Measurements from ENCODE around the gene MEAK7. TPM values are rescaled to one million over a fixed set of nuclear protein-coding genes. Genes with fewer than 3 reads are reported as not detected.

Gene MEAK7
- polyA plus RNA-seq, 3 donors, result 2.5 to 5.0 (median 4.7) TPM

DNA sequence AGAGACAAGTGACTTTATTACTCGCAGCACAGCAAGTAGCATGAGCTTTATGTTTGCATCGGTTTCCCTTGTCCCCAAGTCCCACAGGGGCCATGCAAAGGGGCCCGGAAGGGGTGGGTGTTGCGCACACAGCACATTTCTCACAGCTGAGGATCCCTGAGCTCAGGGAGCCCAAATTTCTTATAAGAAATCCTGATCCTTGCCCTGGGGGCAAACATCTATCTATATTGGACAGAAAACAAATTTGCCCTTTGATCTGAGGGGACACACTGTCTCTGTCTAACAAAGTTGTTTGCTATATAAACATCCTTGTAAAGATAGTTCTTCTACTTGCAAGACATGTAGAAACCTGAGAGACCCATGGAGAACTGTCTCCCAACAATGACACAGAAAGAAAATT is 35.7 kb upstream of the MEAK7 start:
- Histone ChIP-seq H3K36me3 (replicated peaks in 1 of 2; ENCODE audit: control insufficient read depth in 1 of 2, insufficient read depth in 2 of 2, low read length in 2 of 2) (no peaks in the 10 kb centered on the region), H2AFZ (ENCODE audit: insufficient read depth, low read depth, low read length, poor library complexity, severe bottlenecking) (no peak overlapping the region), H3K4me3 (replicated peaks in 1 of 3; ENCODE audit: low read depth in 2 of 3, low read length in 3 of 3) (no peak overlapping the region), H4K20me1 (ENCODE audit: insufficient read depth, low read length) (no peaks in the 10 kb centered on the region), H3K4me2 (replicated peaks; ENCODE audit: extremely low read depth, low read length, poor library complexity, severe bottlenecking) (no peak overlapping the region), H3K27me3 (ENCODE audit: control insufficient read depth in 2 of 2, insufficient read depth in 2 of 2, low read length in 2 of 2) (peaks cover 0 to 15% of the 10 kb centered on the region in 2 donors), H3K79me2 (ENCODE audit: insufficient read depth, low read length) (no peaks in the 10 kb centered on the region), H3K4me1 (ENCODE audit: control insufficient read depth in 1 of 2, insufficient read depth in 2 of 2, low read length in 2 of 2) (peaks cover 3 to 10% of the 10 kb centered on the region in 2 donors), H3K9ac (ENCODE audit: insufficient read depth, low read length, poor library complexity, severe bottlenecking) (no peak overlapping the region), H3K9me3 (replicated peaks in 1 of 2; ENCODE audit: control insufficient read depth in 1 of 2, insufficient read depth in 1 of 2, low read length in 2 of 2) (no peaks in the 10 kb centered on the region), H3K27ac (ENCODE audit: low read depth in 1 of 2, low read length in 2 of 2) (no peak overlapping the region)
- TF ChIP-seq, protein P1, sequence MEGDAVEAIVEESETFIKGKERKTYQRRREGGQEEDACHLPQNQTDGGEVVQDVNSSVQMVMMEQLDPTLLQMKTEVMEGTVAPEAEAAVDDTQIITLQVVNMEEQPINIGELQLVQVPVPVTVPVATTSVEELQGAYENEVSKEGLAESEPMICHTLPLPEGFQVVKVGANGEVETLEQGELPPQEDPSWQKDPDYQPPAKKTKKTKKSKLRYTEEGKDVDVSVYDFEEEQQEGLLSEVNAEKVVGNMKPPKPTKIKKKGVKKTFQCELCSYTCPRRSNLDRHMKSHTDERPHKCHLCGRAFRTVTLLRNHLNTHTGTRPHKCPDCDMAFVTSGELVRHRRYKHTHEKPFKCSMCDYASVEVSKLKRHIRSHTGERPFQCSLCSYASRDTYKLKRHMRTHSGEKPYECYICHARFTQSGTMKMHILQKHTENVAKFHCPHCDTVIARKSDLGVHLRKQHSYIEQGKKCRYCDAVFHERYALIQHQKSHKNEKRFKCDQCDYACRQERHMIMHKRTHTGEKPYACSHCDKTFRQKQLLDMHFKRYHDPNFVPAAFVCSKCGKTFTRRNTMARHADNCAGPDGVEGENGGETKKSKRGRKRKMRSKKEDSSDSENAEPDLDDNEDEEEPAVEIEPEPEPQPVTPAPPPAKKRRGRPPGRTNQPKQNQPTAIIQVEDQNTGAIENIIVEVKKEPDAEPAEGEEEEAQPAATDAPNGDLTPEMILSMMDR (IDR thresholded peaks at IDR 0.05), result no peak
- no peak for DNase-seq
- intact Hi-C loops (cut with micrococcal nuclease), result no loop called here
- peaks cover 0 to 6% (median 0%) of the 10 kb centered on the region in 7 donors for H3K9me3 Mint-ChIP-seq
- H3K36me3 Mint-ChIP-seq, result peaks cover 0 to 3% of the 10 kb centered on the region in 2 donors
- no peak overlapping the region for H3K27ac Mint-ChIP-seq
- H3K4me3 Mint-ChIP-seq, result no peak overlapping the region
- H3K4me1 Mint-ChIP-seq, result peaks cover 7% of the 10 kb centered on the region
- WGBS (ENCODE audit: insufficient coverage), result 94% methylated on average over 4 of the region's 4 CpGs
- H3K27me3 Mint-ChIP-seq (ENCODE audit: low read depth in 3 of 3), result peaks cover 12 to 16% (median 14%) of the 10 kb centered on the region in 3 donors

DNA sequence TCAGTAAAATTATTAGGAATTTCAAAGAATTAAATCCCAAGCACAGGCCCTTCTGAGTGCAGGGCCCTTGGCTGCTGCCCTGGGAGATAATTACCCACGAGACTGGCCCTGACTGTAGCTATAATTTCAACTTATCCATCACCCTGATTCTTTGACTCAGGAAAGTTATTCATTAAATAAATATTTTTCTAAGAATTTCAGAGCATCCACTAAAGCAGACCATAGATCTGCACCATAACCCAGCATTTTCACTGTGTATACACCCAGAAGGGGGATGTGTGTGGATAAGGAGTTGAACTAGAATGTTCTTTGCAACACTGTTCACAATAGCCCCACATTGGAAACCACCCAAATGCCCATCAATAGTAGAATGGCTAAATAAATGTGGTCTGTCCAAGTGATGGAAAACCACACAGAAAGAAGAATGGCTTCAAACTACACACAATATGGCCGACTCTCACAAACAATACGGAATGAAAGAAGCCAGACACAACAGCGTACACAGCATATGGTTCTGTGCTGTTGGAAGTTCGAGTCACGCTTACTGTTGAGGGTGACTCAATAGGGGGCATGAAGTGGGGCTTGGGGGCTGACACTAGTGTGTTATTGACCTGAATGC is 33.9 kb upstream of the MEAK7 start:
- no peaks in the 10 kb centered on the region for H3K36me3 Mint-ChIP-seq
- H3K27me3 Mint-ChIP-seq (ENCODE audit: low read depth in 3 of 3), result peaks cover 1 to 4% (median 2%) of the 10 kb centered on the region in 3 donors

More for the DNA sequence above, 33.9 kb upstream of the MEAK7 start:
- no peak overlapping the region for H3K4me3 ChIP-seq (replicated peaks in 1 of 3; ENCODE audit: low read depth in 2 of 3, low read length in 3 of 3)
- no peak overlapping the region for H3K4me3 Mint-ChIP-seq
- peaks cover 8 to 12% of the 10 kb centered on the region in 2 donors for H3K4me1 ChIP-seq (ENCODE audit: control insufficient read depth in 1 of 2, insufficient read depth in 2 of 2, low read length in 2 of 2)
- H3K9ac ChIP-seq (ENCODE audit: insufficient read depth, low read length, poor library complexity, severe bottlenecking), result no peak overlapping the region
- no peak for DNase-seq
- H3K9me3 Mint-ChIP-seq, result peaks cover 0 to 6% (median 0%) of the 10 kb centered on the region in 7 donors
- no peak overlapping the region for H3K4me2 ChIP-seq (replicated peaks; ENCODE audit: extremely low read depth, low read length, poor library complexity, severe bottlenecking)
- H2AFZ ChIP-seq (ENCODE audit: insufficient read depth, low read depth, low read length, poor library complexity, severe bottlenecking), result no peak overlapping the region
- no peak overlapping the region for H3K27ac ChIP-seq (ENCODE audit: low read depth in 1 of 2, low read length in 2 of 2)
- H3K79me2 ChIP-seq (ENCODE audit: insufficient read depth, low read length), result no peaks in the 10 kb centered on the region
- TF ChIP-seq, protein P1 (IDR thresholded peaks at IDR 0.05), result no peak
- H3K36me3 ChIP-seq (replicated peaks in 1 of 2; ENCODE audit: control insufficient read depth in 1 of 2, insufficient read depth in 2 of 2, low read length in 2 of 2), result no peaks in the 10 kb centered on the region
- H3K4me1 Mint-ChIP-seq, result peaks cover 5% of the 10 kb centered on the region
- H3K27ac Mint-ChIP-seq, result no peak overlapping the region
- H3K27me3 ChIP-seq (ENCODE audit: control insufficient read depth in 2 of 2, insufficient read depth in 2 of 2, low read length in 2 of 2), result no peaks in the 10 kb centered on the region
- no peaks in the 10 kb centered on the region for H3K9me3 ChIP-seq (replicated peaks in 1 of 2; ENCODE audit: control insufficient read depth in 1 of 2, insufficient read depth in 1 of 2, low read length in 2 of 2)
- H4K20me1 ChIP-seq (ENCODE audit: insufficient read depth, low read length), result no peaks in the 10 kb centered on the region
- 100% methylated on average over 2 of the region's 6 CpGs for WGBS (ENCODE audit: insufficient coverage)
- intact Hi-C loops (cut with micrococcal nuclease), result no loop called here
